ENCODE results near the gene PFDN4.
A peak's percentile ranks its signal among the peaks of the same experiment; 100 is the strongest.

The PFDN4 gene

DNA sequence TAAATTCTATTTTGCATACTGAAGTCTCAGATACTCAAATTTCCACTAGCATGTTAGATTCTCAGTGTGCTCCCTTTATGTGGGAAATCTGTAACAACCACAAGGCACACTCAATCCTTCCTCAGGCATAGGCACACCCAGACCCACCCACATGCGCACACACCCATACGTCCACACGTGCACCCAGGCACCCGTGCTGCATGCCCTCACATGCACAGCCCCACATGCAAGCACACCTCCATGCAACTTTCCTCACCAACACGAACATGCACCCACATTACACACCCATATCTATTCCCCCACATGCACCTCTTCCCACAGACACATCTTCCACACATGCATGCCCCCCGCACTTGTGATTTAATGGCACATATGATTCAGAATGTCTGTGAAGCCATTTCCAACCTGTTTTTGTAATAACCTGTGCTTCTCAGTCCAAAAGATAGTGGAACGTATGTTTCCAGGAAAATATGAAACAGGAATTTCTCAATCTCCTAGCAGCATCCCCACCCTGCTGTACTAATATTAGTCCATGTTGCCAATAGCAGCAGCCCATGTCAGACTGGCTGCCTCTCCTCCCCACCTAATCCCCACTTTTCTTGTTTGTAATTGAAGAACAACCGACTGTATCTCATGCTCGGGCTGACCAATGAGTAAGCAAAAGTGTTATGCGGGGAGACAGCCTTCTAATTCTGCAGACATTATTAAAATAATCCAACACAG is 22.8 kb upstream of the PFDN4 start:
- no peak overlapping the region for H3K4me3 ChIP-seq (ENCODE audit: low read depth, low read length)
- TF ChIP-seq, protein P1, sequence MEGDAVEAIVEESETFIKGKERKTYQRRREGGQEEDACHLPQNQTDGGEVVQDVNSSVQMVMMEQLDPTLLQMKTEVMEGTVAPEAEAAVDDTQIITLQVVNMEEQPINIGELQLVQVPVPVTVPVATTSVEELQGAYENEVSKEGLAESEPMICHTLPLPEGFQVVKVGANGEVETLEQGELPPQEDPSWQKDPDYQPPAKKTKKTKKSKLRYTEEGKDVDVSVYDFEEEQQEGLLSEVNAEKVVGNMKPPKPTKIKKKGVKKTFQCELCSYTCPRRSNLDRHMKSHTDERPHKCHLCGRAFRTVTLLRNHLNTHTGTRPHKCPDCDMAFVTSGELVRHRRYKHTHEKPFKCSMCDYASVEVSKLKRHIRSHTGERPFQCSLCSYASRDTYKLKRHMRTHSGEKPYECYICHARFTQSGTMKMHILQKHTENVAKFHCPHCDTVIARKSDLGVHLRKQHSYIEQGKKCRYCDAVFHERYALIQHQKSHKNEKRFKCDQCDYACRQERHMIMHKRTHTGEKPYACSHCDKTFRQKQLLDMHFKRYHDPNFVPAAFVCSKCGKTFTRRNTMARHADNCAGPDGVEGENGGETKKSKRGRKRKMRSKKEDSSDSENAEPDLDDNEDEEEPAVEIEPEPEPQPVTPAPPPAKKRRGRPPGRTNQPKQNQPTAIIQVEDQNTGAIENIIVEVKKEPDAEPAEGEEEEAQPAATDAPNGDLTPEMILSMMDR (IDR thresholded peaks at IDR 0.05; ENCODE audit: low read depth, low read length), result no peak

DNA sequence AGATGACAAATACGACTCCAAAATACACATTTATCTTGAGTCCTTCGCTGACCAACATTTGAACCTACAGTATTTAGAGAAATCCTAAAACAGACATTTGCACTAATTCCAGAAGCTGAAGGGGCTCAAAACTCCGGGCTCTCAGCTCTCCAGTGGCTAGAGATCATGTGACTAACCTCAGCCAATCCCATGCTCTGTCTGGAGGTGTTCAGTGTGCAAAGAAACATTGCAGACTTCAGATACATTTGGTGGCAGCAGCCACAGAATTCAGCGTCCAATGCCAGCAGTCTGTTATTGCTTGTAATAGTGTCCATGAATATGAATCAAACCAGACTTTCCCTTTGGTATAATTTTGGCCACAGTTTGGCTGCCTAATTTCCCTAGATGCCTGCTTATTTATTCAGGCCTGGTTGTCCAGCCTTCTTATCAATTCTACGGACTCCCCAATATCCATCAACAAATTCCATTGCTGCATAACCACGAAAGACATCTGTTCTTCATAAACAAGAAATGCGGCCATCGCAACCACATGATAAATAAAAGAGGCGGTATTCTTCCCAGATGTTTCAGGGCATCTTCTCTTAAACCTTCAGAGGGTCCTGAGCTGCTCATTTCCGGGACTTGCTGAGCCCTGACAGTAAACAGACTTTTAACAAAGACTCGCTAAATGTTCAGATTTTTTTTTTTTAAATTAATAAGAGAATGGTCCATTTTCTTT is 19.6 kb upstream of the PFDN4 start:
- TF ChIP-seq, protein P1 (IDR thresholded peaks at IDR 0.05; ENCODE audit: low read depth, low read length), result no peak
- no peak overlapping the region for H3K4me3 ChIP-seq (ENCODE audit: low read depth, low read length)

DNA sequence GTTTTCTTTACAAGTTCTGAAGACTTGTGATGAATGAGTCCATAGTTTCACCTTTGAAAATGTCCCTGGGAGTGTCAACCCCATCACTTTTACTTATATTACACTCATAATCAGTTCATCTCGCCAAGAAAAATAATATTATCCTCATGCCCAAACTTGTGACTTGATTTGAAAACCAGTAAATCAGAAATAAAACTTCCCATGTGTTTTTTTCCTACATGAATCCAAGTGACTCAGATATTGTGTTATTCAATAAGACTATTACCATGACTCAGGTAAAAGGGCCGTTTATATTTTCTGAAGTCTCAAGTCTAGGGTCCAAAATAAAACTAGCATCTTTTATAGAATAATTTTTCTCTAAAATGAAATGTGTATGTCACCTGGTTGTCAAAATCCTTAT is 18.3 kb upstream of the PFDN4 start:
- H3K4me3 ChIP-seq (ENCODE audit: low read depth, low read length), result no peak overlapping the region
- TF ChIP-seq, protein P1 (IDR thresholded peaks at IDR 0.05; ENCODE audit: low read depth, low read length), result no peak

DNA sequence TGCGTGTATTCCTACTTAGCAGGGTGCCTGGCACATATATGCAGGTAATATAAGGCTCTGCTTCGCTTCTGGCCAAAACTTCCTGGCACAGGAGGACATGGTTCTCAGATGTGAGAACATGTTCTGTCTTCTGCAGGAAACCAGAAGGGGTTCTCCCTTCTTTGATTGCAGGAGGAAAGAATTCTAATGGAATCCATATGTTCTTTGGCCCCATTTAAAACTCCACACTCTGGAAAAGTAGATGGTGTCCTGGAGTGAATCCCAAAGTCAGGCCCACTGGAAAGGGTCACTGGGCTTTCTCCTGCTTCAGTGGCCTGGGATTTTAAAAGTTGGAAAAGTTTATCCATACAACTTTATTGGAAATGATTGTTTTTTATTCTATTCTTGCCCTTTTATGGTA is 17.7 kb upstream of the PFDN4 start:
- TF ChIP-seq, protein P1 (IDR thresholded peaks at IDR 0.05; ENCODE audit: low read depth, low read length), result no peak
- no peak overlapping the region for H3K4me3 ChIP-seq (ENCODE audit: low read depth, low read length)

DNA sequence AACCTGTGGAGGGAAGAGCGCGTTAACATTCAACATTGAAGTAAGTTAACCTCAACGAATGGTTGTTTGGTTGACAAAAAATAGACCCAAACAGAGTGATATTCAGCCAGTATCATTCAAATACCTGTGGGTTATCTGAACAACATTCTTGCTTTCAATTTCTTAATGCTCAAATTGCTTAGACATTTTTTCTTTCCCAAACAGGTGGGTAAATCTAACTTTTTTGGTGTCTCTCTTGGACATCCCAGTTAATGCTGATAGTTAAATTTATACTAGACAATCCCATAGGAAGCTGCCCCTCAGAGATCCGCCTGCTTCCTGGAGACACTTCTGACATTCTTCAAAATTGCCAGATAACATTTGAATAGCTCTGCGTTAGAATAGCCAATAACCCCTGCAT is 14.1 kb upstream of the PFDN4 start:
- H3K4me3 ChIP-seq (ENCODE audit: low read depth, low read length), result no peak overlapping the region
- TF ChIP-seq, protein P1 (IDR thresholded peaks at IDR 0.05; ENCODE audit: low read depth, low read length), result no peak

DNA sequence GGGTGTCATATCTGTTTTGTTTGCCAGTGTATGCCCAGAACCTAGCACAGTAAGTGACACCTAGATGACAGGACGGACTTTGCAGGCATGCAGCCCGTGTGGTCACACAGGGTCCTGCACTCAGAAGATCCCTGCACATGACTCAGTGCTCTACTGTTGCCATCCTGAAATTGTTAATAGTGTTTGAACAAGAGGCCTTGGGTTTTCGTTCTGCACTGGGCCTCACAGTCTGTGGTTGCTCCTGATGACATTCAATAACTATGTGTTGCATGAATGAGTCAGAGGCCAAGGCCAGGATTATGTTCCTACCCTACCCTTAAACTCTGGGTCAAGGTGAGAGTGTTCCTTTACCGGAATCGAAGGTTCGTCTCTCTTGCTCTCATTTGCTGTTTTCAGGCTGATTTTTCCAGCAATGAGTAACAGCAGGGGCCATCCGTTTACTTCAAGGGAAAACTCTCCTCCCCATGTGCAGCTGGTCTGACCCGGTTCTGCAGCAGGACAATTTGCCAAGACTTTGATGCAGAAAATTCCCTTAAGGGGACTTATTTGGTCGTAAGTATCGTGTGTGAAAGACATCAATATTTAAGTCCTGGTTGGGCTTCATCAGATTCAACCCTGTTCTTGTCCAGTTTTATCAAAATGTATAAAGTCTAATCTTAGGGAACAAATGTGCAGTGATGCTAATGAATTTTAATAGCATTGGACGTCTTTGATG is 13.0 kb upstream of the PFDN4 start:
- no peak overlapping the region for H3K4me3 ChIP-seq (ENCODE audit: low read depth, low read length)

More for the DNA sequence above, 13.0 kb upstream of the PFDN4 start:
- TF ChIP-seq, protein P1 (IDR thresholded peaks at IDR 0.05; ENCODE audit: low read depth, low read length), result 0 out of 2 replicates have a peak, but pooled peaks have one; percentile 20
